SK-N-SH treated with all-trans-retinoic acid at 6 μM for 48 hours (cell line): Measurements from ENCODE around the gene FAM174B.

ENCODE experiments used
- ATAC-seq: fragments of 200-7000 bp; cut with Tn5 transposase; 3 replicates; pipeline ENCODE4 v1.9.1; 2020; ENCODE audit warnings: mild to moderate bottlenecking, moderate library complexity
- ARNTL ChIP-seq: fragments of 450-650 bp; formaldehyde crosslinking; IDR thresholded peaks from 2 replicates; pipeline ENCODE4 v1.5.0; 2020; ENCODE audit warnings: low read depth, mild to moderate bottlenecking, moderate library complexity, borderline replicate concordance
- BACH2 ChIP-seq: fragments of 250-450 bp; sonication (Bioruptor Pico); IDR thresholded peaks from 2 replicates; pipeline ENCODE4 v1.9.0; 2021; ENCODE audit warnings: mild to moderate bottlenecking, borderline replicate concordance
- CREB5 ChIP-seq: fragments of 250-450 bp; sonication (Bioruptor Pico); IDR thresholded peaks from 2 replicates; pipeline ENCODE4 v1.5.1; 2020; ENCODE audit warnings: low read depth, mild to moderate bottlenecking, moderate library complexity
- CSDC2 ChIP-seq: fragments of 250-450 bp; sonication (Bioruptor Pico); IDR thresholded peaks from 2 replicates; pipeline ENCODE4 v1.5.0; 2020; ENCODE audit warnings: mild to moderate bottlenecking, moderate library complexity
- GLIS3 ChIP-seq: fragments of 250-450 bp; sonication (Bioruptor Pico); IDR thresholded peaks from 2 replicates; pipeline ENCODE4 v1.5.0; 2020; ENCODE audit warnings: mild to moderate bottlenecking, moderate library complexity
- ISL1 ChIP-seq: fragments of 250-450 bp; sonication (Bioruptor Pico); IDR thresholded peaks from 2 replicates; pipeline ENCODE4 v2.1.2; 2022; ENCODE audit warnings: mild to moderate bottlenecking, moderate library complexity
- OSR1 ChIP-seq: fragments of 250-450 bp; sonication (Bioruptor Pico); IDR thresholded peaks from 2 replicates; pipeline ENCODE4 v1.8.0; 2022; ENCODE audit warnings: moderate library complexity, mild to moderate bottlenecking, inconsistent platforms
- PATZ1 ChIP-seq: fragments of 250-450 bp; sonication (Bioruptor Pico); IDR thresholded peaks from 2 replicates; pipeline ENCODE4 v1.8.0; 2020; ENCODE audit warnings: mild to moderate bottlenecking, moderate library complexity, borderline replicate concordance
- POU6F1 ChIP-seq: fragments of 250-450 bp; sonication (Bioruptor Pico); IDR thresholded peaks from 2 replicates; pipeline ENCODE4 v1.8.0; 2021; ENCODE audit warnings: low read depth, mild to moderate bottlenecking, moderate library complexity, borderline replicate concordance
- PPARA ChIP-seq: fragments of 250-450 bp; sonication (Bioruptor Pico); IDR thresholded peaks from 2 replicates; pipeline ENCODE4 v1.5.0; 2020; ENCODE audit warnings: mild to moderate bottlenecking, borderline replicate concordance
- RARB ChIP-seq: fragments of 250-450 bp; sonication (Bioruptor Pico); IDR thresholded peaks from 2 replicates; pipeline ENCODE4 v1.8.0; 2021; ENCODE audit warnings: mild to moderate bottlenecking, moderate library complexity
- SNAI2 ChIP-seq: fragments of 250-450 bp; sonication (Bioruptor Pico); IDR thresholded peaks from 2 replicates; pipeline ENCODE4 v1.5.0; 2020; ENCODE audit warnings: mild to moderate bottlenecking, moderate library complexity
- TCF4 ChIP-seq: fragments of 250-450 bp; sonication (Bioruptor Pico); IDR thresholded peaks from 2 replicates; pipeline ENCODE4 v1.8.0; 2021; ENCODE audit warnings: mild to moderate bottlenecking, moderate library complexity, borderline replicate concordance
- TSHZ2 ChIP-seq: fragments of 250-450 bp; sonication (Bioruptor Pico); IDR thresholded peaks from 2 replicates; pipeline ENCODE4 v1.5.0; 2020; ENCODE audit warnings: mild to moderate bottlenecking, moderate library complexity
- ZC3H10 ChIP-seq: fragments of 250-450 bp; sonication (Bioruptor Pico); IDR thresholded peaks from 2 replicates; pipeline ENCODE4 v1.5.1; 2021; ENCODE audit warnings: mild to moderate bottlenecking, moderate library complexity
- ZFP3 ChIP-seq: fragments of 250-450 bp; sonication (Bioruptor Pico); IDR thresholded peaks from 2 replicates; pipeline ENCODE4 v1.5.0; 2020; ENCODE audit warnings: mild to moderate bottlenecking, moderate library complexity
- ZFP30 ChIP-seq: fragments of 450-650 bp; formaldehyde crosslinking; IDR thresholded peaks from 2 replicates; pipeline ENCODE4 v1.5.0; 2022; ENCODE audit warnings: mild to moderate bottlenecking, moderate library complexity
- ZNF565 ChIP-seq: fragments of 450-650 bp; formaldehyde crosslinking; conservative IDR thresholded peaks from 2 replicates; pipeline ENCODE4 v1.5.0; 2020; ENCODE audit warnings: low read depth, mild to moderate bottlenecking, moderate library complexity
- ZNF70 ChIP-seq: fragments of 450-650 bp; formaldehyde crosslinking; IDR thresholded peaks from 2 replicates; pipeline ENCODE4 v1.5.0; 2020; ENCODE audit warnings: mild to moderate bottlenecking, moderate library complexity
- ZNF8 ChIP-seq: fragments of 450-650 bp; formaldehyde crosslinking; IDR thresholded peaks from 2 replicates; pipeline ENCODE4 v1.5.0; 2020; ENCODE audit warnings: mild to moderate bottlenecking, moderate library complexity

FAM174B gene

GRCh38 chr15:92611995-92612745 lies 43.4 kb downstream of the FAM174B start:
- no peak for ATAC-seq
- TF ChIP-seq ZFP3: no peak
- TF ChIP-seq ARNTL (CRISPR knock-in tag): no peak
- TF ChIP-seq OSR1 (CRISPR knock-in tag): no peak
- no peak for TF ChIP-seq GLIS3
- no peak for TF ChIP-seq PPARA (CRISPR knock-in tag)
- no peak for TF ChIP-seq BACH2 (CRISPR knock-in tag)
- no peak for TF ChIP-seq ZFP30 (CRISPR knock-in tag)
- TF ChIP-seq ZNF70 (CRISPR knock-in tag): no peak
- TF ChIP-seq PATZ1 (CRISPR knock-in tag): no peak
- TF ChIP-seq ZC3H10 (CRISPR knock-in tag): no peak
- TF ChIP-seq TCF4 (CRISPR knock-in tag): no peak
- no peak for TF ChIP-seq RARB (CRISPR knock-in tag)
- no peak for TF ChIP-seq ZNF565 (CRISPR knock-in tag)
- no peak for TF ChIP-seq ZNF8 (CRISPR knock-in tag)
- TF ChIP-seq TSHZ2 (CRISPR knock-in tag): no peak
- TF ChIP-seq CSDC2 (CRISPR knock-in tag): no peak
- no peak for TF ChIP-seq SNAI2 (CRISPR knock-in tag)
- no peak for TF ChIP-seq ISL1 (CRISPR knock-in tag)
- no peak for TF ChIP-seq CREB5 (CRISPR knock-in tag)
- no peak for TF ChIP-seq POU6F1

GRCh38 chr15:92611150-92611549 lies 44.4 kb downstream of the FAM174B start:
- TF ChIP-seq ZFP30 (CRISPR knock-in tag) (no peak), PPARA (CRISPR knock-in tag) (no peak), TCF4 (CRISPR knock-in tag) (no peak), ZNF565 (CRISPR knock-in tag) (no peak), BACH2 (CRISPR knock-in tag) (no peak), ZNF8 (CRISPR knock-in tag) (no peak), OSR1 (CRISPR knock-in tag) (no peak), CSDC2 (CRISPR knock-in tag) (no peak), ISL1 (CRISPR knock-in tag) (no peak), ZNF70 (CRISPR knock-in tag) (no peak), SNAI2 (CRISPR knock-in tag) (no peak), ZFP3 (no peak), TSHZ2 (CRISPR knock-in tag) (no peak)
- ATAC-seq: no peak
